GM19328 (cell line): ENCODE measurements around the gene CLSTN2.

ENCODE experiments used
- ATAC-seq: cut with Tn5 transposase; IDR thresholded peaks from one replicate; pipeline ENCODE4 v1.9.1; 2021; ENCODE audit warnings: mild to moderate bottlenecking, moderate library complexity; ENCODE audit not compliant: unreplicated experiment

The CLSTN2 gene

GRCh38 chr3:140438736-140439470 is 503.9 kb downstream of the CLSTN2 start:
- ATAC-seq: no peak

- ATAC-seq: no peak
Measured at GRCh38 chr3:140439527-140439926, 504.5 kb downstream of the CLSTN2 start.

GRCh38 chr3:140440446-140440845 is 505.5 kb downstream of the CLSTN2 start:
- no peak for ATAC-seq

- ATAC-seq: no peak
Measured at GRCh38 chr3:140441006-140441405, 506.0 kb downstream of the CLSTN2 start.

- ATAC-seq: no peak
Measured at GRCh38 chr3:140442621-140443020, 507.6 kb downstream of the CLSTN2 start.

- no peak for ATAC-seq
Measured at GRCh38 chr3:140443073-140443472, 508.1 kb downstream of the CLSTN2 start.

GRCh38 chr3:140443806-140444205 is 508.8 kb downstream of the CLSTN2 start:
- ATAC-seq: no peak

GRCh38 chr3:140446734-140447133 is 511.7 kb downstream of the CLSTN2 start:
- no peak for ATAC-seq

- no peak for ATAC-seq
Measured at GRCh38 chr3:140447136-140447535, 512.2 kb downstream of the CLSTN2 start.

- no peak for ATAC-seq
Measured at GRCh38 chr3:140448001-140448400, 513.0 kb downstream of the CLSTN2 start.

- ATAC-seq: no peak
Measured at GRCh38 chr3:140449413-140450256, 514.6 kb downstream of the CLSTN2 start.

GRCh38 chr3:140453750-140454149 is 518.8 kb downstream of the CLSTN2 start:
- ATAC-seq: no peak

GRCh38 chr3:140455521-140456214 is 520.7 kb downstream of the CLSTN2 start:
- no peak for ATAC-seq

- ATAC-seq: no peak
Measured at GRCh38 chr3:140456974-140457373, 522.0 kb downstream of the CLSTN2 start.

- ATAC-seq: no peak
Measured at GRCh38 chr3:140459462-140459861, 524.5 kb downstream of the CLSTN2 start.

- ATAC-seq: no peak
Measured at GRCh38 chr3:140461250-140461649, 526.3 kb downstream of the CLSTN2 start.

- no peak for ATAC-seq
Measured at GRCh38 chr3:140463355-140463754, 528.4 kb downstream of the CLSTN2 start.

- no peak for ATAC-seq
Measured at GRCh38 chr3:140465988-140466387, 531.0 kb downstream of the CLSTN2 start.

GRCh38 chr3:140466535-140466934 is 531.5 kb downstream of the CLSTN2 start:
- ATAC-seq: no peak

GRCh38 chr3:140467104-140467577 is 532.2 kb downstream of the CLSTN2 start:
- ATAC-seq: no peak

GRCh38 chr3:140467796-140468315 is 532.9 kb downstream of the CLSTN2 start:
- no peak for ATAC-seq
